Lung (tissue), 12 donors: ENCODE results near the gene SMC4. TPM values are rescaled to one million over a fixed set of nuclear protein-coding genes. Genes with fewer than 3 reads are reported as not detected.

Experiments
- ATAC-seq: fragments of 200-7000 bp; cut with Tn5 transposase; one replicate; pipeline ENCODE4 v1.9.1; 2020; ENCODE audit warnings: moderate number of reproducible peaks; ENCODE audit not compliant: insufficient read depth, low FRiP score
- DNase-seq, 3 donors: peaks; one replicate each; pipeline ENCODE4 v3.0.0-alpha.2; 2013 to 2017
- H3K27ac ChIP-seq, 2 donors: one replicate each; pipeline ENCODE4 v1.5.1; 2013; ENCODE audit warnings: mild to moderate bottlenecking in 2 of 2, moderate library complexity in 2 of 2, control low read depth in 1 of 2, inconsistent platforms in 1 of 2, low read depth in 1 of 2, low read length in 1 of 2
- H3K27me3 ChIP-seq, 3 donors: one replicate each; pipeline ENCODE4 v1.5.1; 2013; ENCODE audit warnings: low read length in 2 of 3; ENCODE audit not compliant: control insufficient read depth in 3 of 3, insufficient read depth in 3 of 3
- H3K36me3 ChIP-seq, 4 donors: one replicate each; pipeline ENCODE4 v1.5.1; 2013; ENCODE audit warnings: low read length in 4 of 4, mild to moderate bottlenecking in 1 of 4, moderate library complexity in 1 of 4; ENCODE audit not compliant: control insufficient read depth in 4 of 4, insufficient read depth in 4 of 4
- H3K4me1 ChIP-seq, 5 donors: one replicate each; pipeline ENCODE4 v1.5.1; 2013; ENCODE audit warnings: low read length in 5 of 5, mild to moderate bottlenecking in 2 of 5, moderate library complexity in 1 of 5; ENCODE audit not compliant: control insufficient read depth in 5 of 5, insufficient read depth in 5 of 5
- H3K4me3 ChIP-seq: one replicate; pipeline ENCODE4 v1.5.1; 2013; ENCODE audit warnings: mild to moderate bottlenecking, control low read depth, moderate library complexity
- H3K9ac ChIP-seq, 2 donors: one replicate each; pipeline ENCODE4 v1.5.1; 2013; ENCODE audit warnings: low read length in 2 of 2, control low read depth in 1 of 2; ENCODE audit not compliant: insufficient read depth in 1 of 2
- H3K9me3 ChIP-seq, 4 donors: one replicate each; pipeline ENCODE4 v1.5.1; 2013; ENCODE audit warnings: low read length in 3 of 4, mild to moderate bottlenecking in 1 of 4, moderate library complexity in 1 of 4; ENCODE audit not compliant: control insufficient read depth in 4 of 4, insufficient read depth in 3 of 4
- CTCF ChIP-seq: IDR thresholded peaks from 2 replicates; pipeline ENCODE4 v1.5.1; 2012; ENCODE audit warnings: mild to moderate bottlenecking; ENCODE audit errors: control extremely low read depth, extremely low read depth
- WGBS, 2 donors: extraction: QIAGEN DNeasy Blood & Tissue Kit; methylation state at CpG; one replicate each; pipeline ENCODE4 v1.1.7; 2013; 5-methylcytosine and 5-hydroxymethylcytosine counted together
- polyA plus RNA-seq, 2 donors: library from polyadenylated mRNA; stranded (reverse); fragments of 200-250 nt; gene quantifications; one replicate each; pipeline ENCODE4 v1.2.1, GENCODE V29; 2013
- total RNA-seq, 2 donors: library from RNA; depleted of rRNA in 1 of 2; stranded (reverse); fragments of >200 nt in 1 of 2; gene quantifications; one replicate each; pipeline ENCODE4 v1.2.1, GENCODE V29; 2014 to 2021
- donor health status: control.
- donor health status: control.
- donor health status: Bipolar disorder and iron deficiency.
- donor health status: healthy.
- donor health status: DM: yes; HTN: yes; CAD: no.

SMC4 gene
- total and polyA plus RNA-seq, 4 donors = 13.0 to 258 (median 56.3) TPM

- 37 to 76% methylated on average over 1 of the region's 1 CpG for WGBS, 2 donors
- Histone ChIP-seq H3K4me3 (no peak overlapping the region), H3K9me3 (peaks cover 0 to 1% (median 0%) of the 10 kb centered on the region in 4 donors), H3K4me1 (no peaks in the 10 kb centered on the region), H3K27ac (no peak overlapping the region), H3K9ac (no peak overlapping the region), H3K36me3 (no peaks in the 10 kb centered on the region), H3K27me3 (peaks cover 0 to 3% (median 0%) of the 10 kb centered on the region in 3 donors)
- ATAC-seq (no peak), DNase-seq (no peak)
- TF ChIP-seq CTCF = no peak
Observed at GRCh38 chr3:160464971-160465370, 65.5 kb downstream of the SMC4 start.

GRCh38 chr3:160470181-160470580 is 70.7 kb downstream of the SMC4 start:
- H3K27ac ChIP-seq = no peak overlapping the region
- ATAC-seq (no peak), DNase-seq (no peak)
- peaks cover 0 to 10% (median 2%) of the 10 kb centered on the region in 4 donors for H3K9me3 ChIP-seq
- no peaks in the 10 kb centered on the region for H3K4me1 ChIP-seq
- H3K9ac ChIP-seq = no peak overlapping the region
- H3K27me3 ChIP-seq = peaks cover 0 to 3% (median 0%) of the 10 kb centered on the region in 3 donors
- TF ChIP-seq CTCF = no peak
- H3K36me3 ChIP-seq = no peaks in the 10 kb centered on the region
- WGBS, 2 donors = 88 to 91% methylated on average over 5 of the region's 5 CpGs
- no peak overlapping the region for H3K4me3 ChIP-seq

GRCh38 chr3:160471892-160472291 is 72.4 kb downstream of the SMC4 start:
- peaks cover 0 to 10% (median 2%) of the 10 kb centered on the region in 4 donors for H3K9me3 ChIP-seq
- WGBS, 2 donors = 74 to 89% methylated on average over 2 of the region's 2 CpGs

More at GRCh38 chr3:160471892-160472291, 72.4 kb downstream of the SMC4 start:
- H3K27ac ChIP-seq = no peak overlapping the region
- no peaks in the 10 kb centered on the region for H3K36me3 ChIP-seq
- DNase-seq (no peak), ATAC-seq (no peak)
- no peak overlapping the region for H3K4me3 ChIP-seq
- H3K27me3 ChIP-seq = no peaks in the 10 kb centered on the region
- H3K4me1 ChIP-seq = no peaks in the 10 kb centered on the region
- no peak for TF ChIP-seq CTCF
- H3K9ac ChIP-seq = no peak overlapping the region
